HG03469 (cell line): ENCODE measurements around the gene SOWAHB.
"Not testable (repeated sequence)": the region's sequence is repeated elsewhere in the genome, so short reads cannot be mapped to it uniquely, and the experiment has no call there.

Source experiments
- ATAC-seq: cut with Tn5 transposase; IDR thresholded peaks from one replicate; pipeline ENCODE4 v1.9.1; 2021; ENCODE audit warnings: mild to moderate bottlenecking, moderate library complexity, moderate number of reproducible peaks; ENCODE audit not compliant: unreplicated experiment

SOWAHB gene

GRCh38 chr4:76895619-76896018 lies 2.3 kb downstream of the SOWAHB start:
- ATAC-seq, result no peak

DNA sequence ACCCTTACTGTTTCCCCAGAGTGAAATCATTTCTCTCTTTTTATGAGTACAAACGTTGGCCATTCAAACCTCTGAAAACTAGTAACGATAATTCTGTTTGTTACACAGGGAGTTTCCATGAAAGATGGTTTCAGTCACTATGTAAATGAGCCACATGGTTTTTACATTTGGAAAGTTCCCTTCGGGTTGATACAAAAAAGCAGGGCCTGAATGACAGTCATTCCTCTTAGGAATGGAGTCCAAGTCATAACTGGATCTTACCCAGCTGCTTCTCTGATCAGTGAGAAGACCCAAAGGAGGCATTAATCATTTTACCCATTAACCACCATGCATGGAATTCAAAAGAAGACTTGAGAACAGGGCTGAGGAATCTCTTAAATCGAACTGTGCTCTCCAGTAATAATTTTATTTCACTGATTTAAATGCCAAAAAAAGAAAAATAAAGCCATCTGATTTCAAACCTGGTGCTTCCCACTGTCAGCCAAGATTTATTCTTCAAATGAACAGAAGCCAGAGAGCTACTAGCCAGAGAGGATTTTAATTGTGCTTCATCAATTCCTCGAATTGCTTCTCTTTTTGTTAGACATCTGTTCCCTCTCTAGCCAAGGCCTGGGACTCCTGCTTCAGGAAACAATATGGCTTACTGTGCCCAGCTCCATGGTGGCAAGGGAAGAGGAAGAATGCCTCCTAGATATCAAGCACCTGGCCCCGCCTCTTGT lies 3.2 kb downstream of the SOWAHB start:
- no peak for ATAC-seq

- ATAC-seq, result no peak
Measured at GRCh38 chr4:76892601-76893000, 5.3 kb downstream of the SOWAHB start.

GRCh38 chr4:76892001-76892400 lies 5.9 kb downstream of the SOWAHB start:
- ATAC-seq, result no peak

DNA sequence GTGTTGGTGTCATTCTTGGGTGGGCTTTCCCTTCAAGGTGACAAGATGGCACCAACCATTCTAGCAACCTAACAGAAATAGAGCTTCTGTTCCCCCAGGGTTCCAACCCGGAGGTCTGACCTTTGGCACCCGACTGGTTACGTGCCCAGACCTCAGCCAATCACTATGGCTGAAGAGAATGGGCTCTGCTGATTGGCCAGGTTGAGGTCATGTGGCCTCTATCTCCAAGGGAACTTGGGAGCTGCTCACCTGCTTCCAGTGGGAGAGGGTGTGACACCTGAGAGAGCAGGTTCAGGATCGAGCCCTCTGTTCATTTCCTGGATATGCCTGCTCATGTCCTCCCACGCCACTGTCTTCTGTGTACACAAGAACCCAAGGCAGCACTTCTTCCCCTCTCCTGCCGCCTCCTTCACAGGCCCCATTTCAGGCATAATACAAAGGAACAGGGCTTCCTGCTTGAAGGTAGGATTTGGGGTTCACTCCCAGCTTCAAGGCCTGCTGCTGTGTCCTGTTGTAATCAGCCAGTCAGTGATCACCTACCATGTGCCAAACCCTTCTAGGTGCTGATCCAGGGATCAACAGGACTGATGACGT lies 11.0 kb downstream of the SOWAHB start:
- ATAC-seq, result no peak

DNA sequence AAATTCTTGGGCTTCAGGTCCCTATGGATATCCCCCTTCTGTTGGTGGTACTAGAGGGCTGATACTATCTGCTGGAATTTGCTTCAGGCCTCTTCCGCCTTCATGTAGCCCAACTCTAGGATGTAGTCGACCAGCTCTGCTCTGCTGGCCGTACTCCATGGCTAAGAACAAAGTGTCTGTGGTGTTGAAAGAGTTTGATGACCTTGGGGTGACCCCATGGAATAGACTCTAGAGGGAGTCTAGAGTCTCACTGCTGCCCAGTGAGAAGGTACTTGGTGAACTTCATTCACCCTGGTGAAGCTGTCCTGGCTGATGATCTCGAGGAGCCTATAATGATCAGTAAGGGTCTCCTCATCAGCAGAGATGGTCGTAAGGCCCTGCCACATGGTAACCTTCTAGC lies 11.7 kb downstream of the SOWAHB start:
- ATAC-seq, result no peak

- no peak for ATAC-seq
Measured at GRCh38 chr4:76883147-76883546, 14.8 kb downstream of the SOWAHB start.

DNA sequence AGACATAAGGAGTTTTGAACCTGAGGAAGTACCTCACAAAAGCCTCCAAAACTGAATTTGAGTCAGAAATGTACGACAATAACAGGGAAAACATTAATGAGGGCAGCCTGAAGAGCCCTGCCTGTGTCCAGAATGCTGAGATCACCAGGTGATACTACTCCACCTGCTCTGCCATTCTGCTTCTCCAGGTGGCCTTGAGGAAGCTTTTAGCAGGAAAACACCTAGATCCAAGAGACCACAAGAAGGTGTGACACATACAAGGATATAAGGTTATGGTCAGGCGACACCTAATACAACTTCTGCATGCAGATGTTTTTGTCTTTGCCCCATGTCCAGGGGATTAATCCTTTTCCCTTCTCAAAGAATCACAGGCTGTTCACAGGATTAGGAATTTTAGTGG lies 15.3 kb downstream of the SOWAHB start:
- ATAC-seq, result no peak

DNA sequence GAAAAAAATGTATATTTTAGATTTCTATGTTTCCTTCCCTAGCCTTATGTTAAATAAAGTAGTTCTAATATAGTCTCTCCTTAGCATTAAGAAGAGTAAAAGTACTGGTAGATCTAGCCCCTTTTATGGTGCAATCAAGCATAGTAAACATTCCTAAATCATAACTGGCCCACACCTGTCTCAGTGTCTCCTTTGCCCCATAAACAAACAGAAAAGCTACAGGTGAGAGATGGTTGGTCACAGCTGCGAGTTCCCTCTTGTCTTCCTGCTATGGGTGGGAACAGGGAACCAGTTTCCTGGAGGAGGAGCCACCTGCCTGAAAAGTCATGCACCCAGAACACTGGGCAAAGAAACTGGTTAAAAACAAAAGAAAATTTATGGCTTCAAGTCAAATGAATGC lies 16.6 kb downstream of the SOWAHB start:
- ATAC-seq, result no peak

GRCh38 chr4:76879731-76880364 lies 18.1 kb downstream of the SOWAHB start:
- no peak for ATAC-seq

DNA sequence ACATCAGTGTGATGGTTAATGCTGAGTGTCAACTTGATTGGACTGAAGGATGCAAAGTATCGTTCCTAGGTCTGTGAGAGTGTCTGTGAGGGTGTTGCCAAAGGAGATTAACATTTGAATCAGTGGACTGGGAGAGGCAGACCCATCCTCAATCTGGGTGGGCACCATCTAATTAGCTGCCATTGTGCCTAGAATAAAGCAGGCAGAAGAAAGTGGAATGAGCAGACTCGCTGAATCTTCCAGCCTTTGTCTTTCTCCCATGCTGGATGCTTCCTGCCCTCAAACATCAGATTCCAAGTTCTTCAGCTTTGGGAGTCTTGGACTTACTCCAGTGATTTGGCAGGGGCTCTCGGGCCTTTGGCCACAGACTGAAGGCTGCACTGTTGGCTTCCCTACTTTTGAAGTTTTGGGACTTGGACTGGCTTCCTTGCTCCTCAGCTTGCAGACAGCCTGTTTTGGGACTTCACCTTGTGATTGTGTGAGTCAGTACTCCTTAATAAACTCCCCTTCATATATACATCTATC lies 19.2 kb downstream of the SOWAHB start:
- not testable (repeated sequence) for ATAC-seq

GRCh38 chr4:76874176-76874575 lies 23.8 kb downstream of the SOWAHB start:
- no peak for ATAC-seq

DNA sequence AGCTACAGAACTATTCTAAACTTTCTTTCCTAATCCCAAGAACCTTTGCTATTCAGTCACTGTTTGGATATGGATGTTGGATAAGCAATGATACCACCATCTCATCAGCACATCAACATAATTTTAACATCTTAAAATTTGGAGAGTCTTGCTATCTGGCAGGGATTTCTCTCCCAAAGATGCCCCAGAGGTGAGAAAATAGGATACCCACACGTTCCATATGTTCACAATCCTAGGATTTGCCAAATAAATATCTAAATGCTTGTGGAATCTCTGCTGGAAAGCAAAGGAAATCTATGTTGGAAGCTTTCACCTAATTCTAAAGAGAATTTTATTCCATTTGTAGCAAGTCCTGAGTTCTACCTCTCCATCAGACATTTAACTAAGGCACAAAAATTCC lies 24.4 kb downstream of the SOWAHB start:
- ATAC-seq, result no peak

DNA sequence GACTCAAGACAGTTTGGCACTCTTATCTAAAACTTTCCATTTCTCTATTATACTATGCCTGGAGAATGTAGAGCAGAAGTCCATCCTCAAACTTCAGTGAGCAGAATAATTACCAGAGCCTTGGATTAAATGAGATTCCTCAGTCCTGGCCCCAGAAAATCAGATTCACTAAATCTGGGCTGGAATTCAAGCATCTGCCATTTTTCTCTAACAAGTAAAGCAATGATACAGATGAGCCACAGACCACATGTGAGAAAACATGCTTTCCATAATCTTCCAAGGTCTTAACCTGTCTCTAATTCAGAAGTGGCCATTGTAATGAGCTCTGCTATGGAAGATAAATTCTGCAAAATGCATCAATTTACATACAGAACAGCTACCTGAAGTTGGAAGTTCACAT lies 25.4 kb downstream of the SOWAHB start:
- no peak for ATAC-seq

DNA sequence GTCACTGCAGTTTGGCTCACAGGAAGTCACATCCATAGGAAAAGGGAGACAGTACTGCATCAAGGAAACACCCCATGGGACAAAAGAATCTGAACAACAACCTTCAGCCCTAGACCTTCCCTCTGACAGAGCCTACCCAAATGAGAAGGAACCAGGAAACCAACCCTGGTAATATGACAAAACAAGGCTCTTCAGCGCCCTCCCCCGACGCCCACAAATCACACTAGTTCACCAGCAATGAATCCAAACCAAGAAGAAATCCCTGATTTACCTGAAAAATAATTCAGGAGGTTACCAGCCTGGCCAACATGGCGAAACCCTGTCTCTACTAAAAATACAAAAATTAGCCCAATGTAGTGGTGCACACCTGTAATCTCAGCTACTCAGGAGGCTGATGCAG lies 29.2 kb downstream of the SOWAHB start:
- ATAC-seq, result not testable (repeated sequence)

GRCh38 chr4:76867880-76868655 lies 29.9 kb downstream of the SOWAHB start:
- ATAC-seq, result no peak

- ATAC-seq, result no peak
Measured at GRCh38 chr4:76867377-76867776, 30.6 kb downstream of the SOWAHB start.

GRCh38 chr4:76866641-76867040 lies 31.3 kb downstream of the SOWAHB start:
- no peak for ATAC-seq

- no peak for ATAC-seq
Measured at GRCh38 chr4:76858319-76858718, 39.6 kb downstream of the SOWAHB start.

DNA sequence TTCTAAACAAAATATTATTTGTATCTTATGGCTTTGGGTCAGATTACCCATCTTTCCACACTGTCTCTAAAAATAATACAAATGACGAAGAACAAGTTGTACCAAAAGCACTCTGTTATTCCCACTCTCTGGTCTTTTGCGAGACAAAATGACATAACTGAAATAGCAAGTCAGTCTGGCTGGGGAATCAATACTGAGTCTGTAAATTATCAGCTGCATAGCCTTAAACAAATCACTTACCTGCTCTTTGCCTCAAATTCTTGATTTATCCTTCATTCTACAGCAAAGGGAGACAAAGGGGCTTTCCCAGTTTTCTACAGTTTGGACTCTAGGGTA lies 40.9 kb downstream of the SOWAHB start:
- no peak for ATAC-seq

- no peak for ATAC-seq
Measured at GRCh38 chr4:76856243-76857073, 41.5 kb downstream of the SOWAHB start.
